IPS DF 4.7 (cell line): Measurements from ENCODE around the gene OR2B6.

Source experiments
- DNase-seq: peaks from one replicate; pipeline ENCODE4 v3.0.0-alpha.2; 2013; ENCODE audit warnings: low spot score; ENCODE audit errors: extremely low read depth

Gene OR2B6

GRCh38 chr6:28000351-28001045 lies 43.5 kb downstream of the OR2B6 start:
- DNase-seq: no peak

DNA sequence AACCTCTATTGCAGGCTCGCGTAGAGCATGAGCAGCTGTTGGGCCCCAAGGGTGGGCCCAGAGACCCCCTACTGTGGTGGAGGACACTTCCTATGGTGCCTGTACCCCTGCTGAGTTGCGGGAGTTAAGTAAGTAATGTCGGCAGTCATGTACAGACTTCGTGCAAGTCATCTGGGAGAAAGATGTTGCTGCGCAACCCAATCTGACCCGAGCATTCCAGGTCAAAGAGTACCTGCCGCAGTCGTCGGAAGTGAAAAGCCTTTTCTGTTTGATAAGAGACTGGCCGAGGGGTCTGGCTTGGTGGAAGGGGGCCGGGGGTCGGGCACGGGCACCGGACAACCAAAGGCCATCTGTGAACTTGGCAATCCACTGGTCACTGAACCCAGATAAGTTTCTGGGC lies 44.3 kb downstream of the OR2B6 start:
- no peak for DNase-seq

DNA sequence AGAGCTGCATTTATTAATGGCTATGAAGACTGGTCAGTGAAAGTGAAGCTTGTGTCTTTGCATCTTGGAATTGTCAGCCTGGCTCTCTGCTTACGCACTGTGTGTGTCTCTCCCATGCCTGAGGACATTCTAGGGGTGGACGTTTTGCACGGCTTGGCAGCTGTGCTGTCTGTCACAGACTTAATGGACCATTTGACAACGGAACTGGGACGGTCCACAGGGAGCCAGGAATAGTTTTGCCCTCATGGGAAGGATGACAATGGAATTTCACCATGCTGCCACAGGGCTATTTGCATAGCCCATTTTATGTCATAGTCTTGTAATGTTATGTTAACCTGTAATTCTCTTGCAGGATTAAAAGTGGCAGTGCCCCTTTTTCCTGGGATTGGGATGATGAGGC lies 44.7 kb downstream of the OR2B6 start:
- DNase-seq: no peak

GRCh38 chr6:28002161-28002560 lies 45.1 kb downstream of the OR2B6 start:
- DNase-seq: no peak

DNA sequence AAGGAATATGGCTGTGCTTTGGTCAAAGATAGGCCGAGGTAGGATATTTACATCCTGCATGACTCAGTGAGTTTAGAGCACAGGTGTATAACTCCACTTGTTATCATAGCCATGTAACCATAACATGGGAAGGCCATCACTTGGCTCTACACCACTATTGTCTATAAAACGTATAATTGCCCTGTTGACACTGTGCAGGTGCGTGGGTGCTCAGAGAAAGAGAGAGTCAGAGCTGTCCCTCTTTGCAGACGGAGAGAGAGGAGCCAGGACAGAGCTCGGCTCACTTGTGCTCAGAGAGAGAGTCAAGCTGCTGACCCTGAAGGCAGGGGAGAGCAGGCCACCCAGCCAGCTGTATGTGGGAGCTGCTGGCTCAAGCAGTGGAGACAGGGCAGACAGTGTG lies 46.0 kb downstream of the OR2B6 start:
- no peak for DNase-seq

GRCh38 chr6:28003661-28004060 lies 46.6 kb downstream of the OR2B6 start:
- no peak for DNase-seq

DNA sequence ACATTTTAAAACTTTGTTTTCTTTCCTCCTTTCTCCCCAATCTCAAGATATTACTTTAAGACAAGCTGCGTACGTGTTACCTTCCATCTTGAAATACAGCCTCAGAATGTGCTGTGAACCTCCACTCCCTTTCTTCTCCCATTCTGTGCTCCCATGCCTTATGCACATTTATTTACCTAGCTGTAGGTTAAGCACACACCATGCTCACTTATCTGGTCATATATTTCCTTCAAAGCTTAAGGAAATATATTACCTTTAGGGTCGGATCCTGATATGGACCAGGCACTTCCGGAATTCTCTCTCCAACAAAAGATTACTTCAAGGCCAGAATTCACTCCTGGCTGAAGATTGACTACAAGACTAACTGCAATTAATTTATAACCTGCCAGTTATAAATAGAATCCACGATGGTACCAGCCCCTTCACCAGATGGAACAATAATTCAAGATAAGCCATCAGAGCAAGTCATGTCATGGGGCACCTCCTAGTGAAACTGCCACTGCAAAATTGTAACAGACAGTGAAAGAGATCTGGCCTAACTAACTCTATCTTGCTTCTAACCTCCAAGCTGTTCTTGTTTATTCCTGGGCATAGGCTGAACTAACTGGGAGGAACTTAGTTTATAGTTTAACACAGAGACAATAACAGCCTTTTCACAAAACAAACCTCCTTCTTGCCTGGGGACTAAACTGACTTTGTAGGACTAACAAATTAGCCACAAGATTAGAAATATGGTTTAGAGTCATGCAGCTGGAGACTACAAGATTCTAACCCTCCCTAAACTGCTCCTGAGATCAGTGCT lies 47.5 kb downstream of the OR2B6 start:
- no peak for DNase-seq

GRCh38 chr6:28005152-28005890 lies 48.3 kb downstream of the OR2B6 start:
- no peak for DNase-seq

GRCh38 chr6:28005975-28006374 lies 48.9 kb downstream of the OR2B6 start:
- peak; percentile 9 for DNase-seq
